Liver (tissue), 3 donors: ENCODE measurements around the gene GABRD.

Experiments used
- CTCF ChIP-seq: fragments of 150-350 bp; IDR thresholded peaks from 2 replicates; pipeline ENCODE4 v1.5.1; 2017; ENCODE audit warnings: improper control_type of control experiment, low read depth, low read length; ENCODE audit not compliant: missing input control
- EGR1 ChIP-seq, 2 donors: IDR thresholded peaks; 2 replicates each; pipeline ENCODE4 v1.6.1; 2016 to 2018; ENCODE audit warnings: antibody characterized with exemption in 2 of 2, low read depth in 2 of 2
- FOXA1 ChIP-seq: IDR thresholded peaks from 2 replicates; pipeline ENCODE4 v1.6.1; 2016; ENCODE audit warnings: antibody characterized with exemption
- HNF4A ChIP-seq, 2 donors: conservative IDR thresholded peaks; 2 replicates each; pipeline ENCODE4 v1.6.1; 2016; ENCODE audit warnings: antibody characterized with exemption in 2 of 2, mild to moderate bottlenecking in 2 of 2
- HNF4G ChIP-seq: IDR thresholded peaks from 2 replicates; pipeline ENCODE4 v1.6.1; 2016; ENCODE audit warnings: antibody characterized with exemption
- JUND ChIP-seq, 2 donors: IDR thresholded peaks; 2 replicates each; pipeline ENCODE4 v1.6.1; 2016; ENCODE audit warnings: antibody characterized with exemption in 2 of 2
- MAX ChIP-seq: IDR thresholded peaks from 2 replicates; pipeline ENCODE4 v1.6.1; 2016; ENCODE audit warnings: antibody characterized with exemption
- RAD21 ChIP-seq, 2 donors: IDR thresholded peaks; 2 replicates each; pipeline ENCODE4 v1.6.1; 2016; ENCODE audit warnings: antibody characterized with exemption in 2 of 2, mild to moderate bottlenecking in 2 of 2
- SP1 ChIP-seq: IDR thresholded peaks from 2 replicates; pipeline ENCODE4 v1.6.1; 2018; ENCODE audit warnings: antibody characterized with exemption, mild to moderate bottlenecking
- YY1 ChIP-seq: IDR thresholded peaks from 2 replicates; pipeline ENCODE4 v1.6.1; 2016; ENCODE audit warnings: antibody characterized with exemption, mild to moderate bottlenecking
- TF ChIP-seq, protein P1 (sequence below): IDR thresholded peaks from 2 replicates; pipeline ENCODE4 v1.6.1; 2016; ENCODE audit warnings: antibody characterized with exemption
- TF ChIP-seq, protein P2 (sequence below): IDR thresholded peaks from 2 replicates; pipeline ENCODE4 v1.6.1; 2016; ENCODE audit warnings: antibody characterized with exemption, mild to moderate bottlenecking
- donor health status: healthy.
- donor health status: healthy.

GRCh38 chr1:2027961-2028583, 8.9 kb downstream of the GABRD start:
- no peak for TF ChIP-seq CTCF
- TF ChIP-seq, protein P1, sequence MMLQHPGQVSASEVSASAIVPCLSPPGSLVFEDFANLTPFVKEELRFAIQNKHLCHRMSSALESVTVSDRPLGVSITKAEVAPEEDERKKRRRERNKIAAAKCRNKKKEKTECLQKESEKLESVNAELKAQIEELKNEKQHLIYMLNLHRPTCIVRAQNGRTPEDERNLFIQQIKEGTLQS: no peak
- TF ChIP-seq MAX: no peak
- TF ChIP-seq SP1: no peak
- TF ChIP-seq, protein P2, sequence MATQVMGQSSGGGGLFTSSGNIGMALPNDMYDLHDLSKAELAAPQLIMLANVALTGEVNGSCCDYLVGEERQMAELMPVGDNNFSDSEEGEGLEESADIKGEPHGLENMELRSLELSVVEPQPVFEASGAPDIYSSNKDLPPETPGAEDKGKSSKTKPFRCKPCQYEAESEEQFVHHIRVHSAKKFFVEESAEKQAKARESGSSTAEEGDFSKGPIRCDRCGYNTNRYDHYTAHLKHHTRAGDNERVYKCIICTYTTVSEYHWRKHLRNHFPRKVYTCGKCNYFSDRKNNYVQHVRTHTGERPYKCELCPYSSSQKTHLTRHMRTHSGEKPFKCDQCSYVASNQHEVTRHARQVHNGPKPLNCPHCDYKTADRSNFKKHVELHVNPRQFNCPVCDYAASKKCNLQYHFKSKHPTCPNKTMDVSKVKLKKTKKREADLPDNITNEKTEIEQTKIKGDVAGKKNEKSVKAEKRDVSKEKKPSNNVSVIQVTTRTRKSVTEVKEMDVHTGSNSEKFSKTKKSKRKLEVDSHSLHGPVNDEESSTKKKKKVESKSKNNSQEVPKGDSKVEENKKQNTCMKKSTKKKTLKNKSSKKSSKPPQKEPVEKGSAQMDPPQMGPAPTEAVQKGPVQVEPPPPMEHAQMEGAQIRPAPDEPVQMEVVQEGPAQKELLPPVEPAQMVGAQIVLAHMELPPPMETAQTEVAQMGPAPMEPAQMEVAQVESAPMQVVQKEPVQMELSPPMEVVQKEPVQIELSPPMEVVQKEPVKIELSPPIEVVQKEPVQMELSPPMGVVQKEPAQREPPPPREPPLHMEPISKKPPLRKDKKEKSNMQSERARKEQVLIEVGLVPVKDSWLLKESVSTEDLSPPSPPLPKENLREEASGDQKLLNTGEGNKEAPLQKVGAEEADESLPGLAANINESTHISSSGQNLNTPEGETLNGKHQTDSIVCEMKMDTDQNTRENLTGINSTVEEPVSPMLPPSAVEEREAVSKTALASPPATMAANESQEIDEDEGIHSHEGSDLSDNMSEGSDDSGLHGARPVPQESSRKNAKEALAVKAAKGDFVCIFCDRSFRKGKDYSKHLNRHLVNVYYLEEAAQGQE: no peak
- no peak for TF ChIP-seq HNF4G
- TF ChIP-seq EGR1 (IDR thresholded peaks at IDR 0.05; ENCODE audit: low read depth in 2 of 2): no peak
- TF ChIP-seq YY1: no peak
- TF ChIP-seq HNF4A (conservative IDR thresholded peaks at IDR 0.05): no peak
- TF ChIP-seq JUND (IDR thresholded peaks at IDR 0.05): no peak
- no peak for TF ChIP-seq RAD21 (IDR thresholded peaks at IDR 0.05)
- no peak for TF ChIP-seq FOXA1
